Ascending aorta (tissue), 2 donors: ENCODE data around the gene LCN10. TPM values are rescaled to one million over a fixed set of nuclear protein-coding genes. Genes with fewer than 3 reads are reported as not detected.
A peak's percentile ranks its signal among the peaks of the same experiment; 100 is the strongest.
"Not testable (repeated sequence)": the region's sequence is repeated elsewhere in the genome, so short reads cannot be mapped to it uniquely, and the experiment has no call there.

ENCODE experiments used
- DNase-seq, 2 donors: peaks; one replicate each; pipeline ENCODE4 v3.0.0-alpha.2; 2019; ENCODE audit warnings: low spot score in 2 of 2
- H3K27ac ChIP-seq, 2 donors: fragments of 200-600 bp; sonication (generic); one replicate each; pipeline ENCODE4 v1.5.1; 2016 to 2017; ENCODE audit warnings: mild to moderate bottlenecking in 1 of 2
- H3K27me3 ChIP-seq: fragments of 200-600 bp; sonication (generic); one replicate; pipeline ENCODE4 v1.5.1; 2017
- H3K36me3 ChIP-seq, 2 donors: fragments of 200-600 bp; sonication (generic); one replicate each; pipeline ENCODE4 v1.5.1; 2016
- H3K4me1 ChIP-seq, 2 donors: fragments of 200-600 bp; sonication (generic); one replicate each; pipeline ENCODE4 v1.5.1; 2016 to 2017; ENCODE audit warnings: mild to moderate bottlenecking in 1 of 2
- H3K4me3 ChIP-seq, 2 donors: fragments of 200-600 bp; sonication (generic); one replicate each; pipeline ENCODE4 v1.5.1; 2016 to 2017; ENCODE audit warnings: mild to moderate bottlenecking in 1 of 2
- H3K9me3 ChIP-seq, 2 donors: fragments of 200-600 bp; sonication (generic); one replicate each; pipeline ENCODE4 v1.5.1; 2016
- CTCF ChIP-seq, 3 experiments: fragments of 200-600 bp in 2 of 3; fragments of 450-650 bp in 1 of 3; sonication (generic) in 2 of 3; IDR thresholded peaks; one replicate each; pipeline ENCODE4 v1.5.1; 2016 to 2019; ENCODE audit warnings: antibody characterized with exemption in 3 of 3, mild to moderate bottlenecking in 1 of 3, moderate library complexity in 1 of 3
- intact Hi-C: fragments of 100-400 bp; cut with DNase I; formaldehyde crosslinking; loops from one replicate; pipeline ENCODE4 v1.15.1; 2023
- total RNA-seq: library from RNA; depleted of rRNA; stranded (reverse); fragments of >200 nt; gene quantifications from one replicate; pipeline ENCODE4 v1.1.0, GENCODE V29; 2016

LCN10 gene
- 28.5 TPM for total RNA-seq

GRCh38 chr9:136742591-136743391, at the start of gene LCN10:
Gene LCN10, minus strand, starts transcription at chr9:136742940. Its CDS starts 37 bp downstream, at chr9:136742903.
- Histone ChIP-seq H3K27me3 (peaks cover 10% of the 10 kb centered on the region), H3K27ac (no peak within 1 kb of the TSS), H3K4me3 (no peak within 1 kb of the TSS)

DNA sequence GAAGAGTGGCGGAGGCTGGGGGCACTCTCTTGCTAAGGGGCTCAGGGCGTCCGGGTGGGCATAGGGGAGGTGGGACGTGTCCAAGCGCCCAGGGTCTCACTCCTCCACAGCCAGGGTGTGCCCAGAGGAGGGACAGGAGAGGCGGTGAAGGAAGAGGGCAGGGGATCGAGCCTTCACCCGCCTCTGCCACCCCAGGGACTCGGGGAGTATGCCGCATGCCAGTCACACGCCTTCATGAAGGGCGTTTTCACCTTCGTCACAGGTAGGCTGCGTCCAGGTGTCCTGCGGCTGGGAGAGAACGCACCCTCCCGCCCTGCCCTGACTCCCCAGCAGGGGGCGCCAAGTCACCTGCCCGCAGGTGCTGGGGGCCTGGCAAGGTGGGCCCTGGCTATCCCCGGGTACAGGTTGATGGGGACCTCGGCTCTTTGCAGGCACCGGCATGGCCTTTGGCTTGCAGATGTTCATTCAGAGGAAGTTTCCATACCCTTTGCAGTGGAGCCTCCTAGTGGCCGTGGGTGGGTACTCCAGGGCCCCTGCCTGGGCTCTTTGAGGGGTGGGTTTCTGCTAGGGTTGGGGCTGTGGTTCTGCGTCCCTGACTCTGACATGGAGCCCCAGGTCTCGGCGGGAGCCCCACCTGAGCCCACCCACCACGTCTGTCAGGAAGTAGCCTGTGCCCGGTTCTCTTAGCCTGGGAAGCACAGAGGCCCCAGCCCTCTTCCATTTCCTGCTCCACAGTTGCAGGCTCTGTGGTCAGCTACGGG, 49.0 kb upstream of the LCN10 start:
- intact Hi-C loops = loop anchor here (1.0 to 10.0 kb wide), 10 partner anchors 16 to 433 kb away; partner anchors contain the start of genes ABCA2, CYSRT1, MAN1B1 and PAXX
- Histone ChIP-seq H3K9me3 (no peaks in the 10 kb centered on the region), H3K36me3 (no peaks in the 10 kb centered on the region), H3K4me1 (peaks cover 0 to 14% of the 10 kb centered on the region in 2 donors), H3K27ac (peak overlapping the region; percentile 86 to 88), H3K4me3 (peak overlapping the region; percentile 73), H3K27me3 (no peaks in the 10 kb centered on the region)
- TF ChIP-seq CTCF (IDR thresholded peaks at IDR 0.05) = peak; percentile 61 to 87 (median 84)
- peak; percentile 18 to 75 for DNase-seq

More at GRCh38 chr9:136742591-136743391, at the start of gene LCN10:
- no peaks in the 10 kb centered on the region for H3K4me1 ChIP-seq
- no peaks in the 10 kb centered on the region for H3K9me3 ChIP-seq
- no peaks in the 10 kb centered on the region for H3K36me3 ChIP-seq
- intact Hi-C loops = no loop called here
- DNase-seq = no peak
- TF ChIP-seq CTCF (IDR thresholded peaks at IDR 0.05) = no peak

DNA sequence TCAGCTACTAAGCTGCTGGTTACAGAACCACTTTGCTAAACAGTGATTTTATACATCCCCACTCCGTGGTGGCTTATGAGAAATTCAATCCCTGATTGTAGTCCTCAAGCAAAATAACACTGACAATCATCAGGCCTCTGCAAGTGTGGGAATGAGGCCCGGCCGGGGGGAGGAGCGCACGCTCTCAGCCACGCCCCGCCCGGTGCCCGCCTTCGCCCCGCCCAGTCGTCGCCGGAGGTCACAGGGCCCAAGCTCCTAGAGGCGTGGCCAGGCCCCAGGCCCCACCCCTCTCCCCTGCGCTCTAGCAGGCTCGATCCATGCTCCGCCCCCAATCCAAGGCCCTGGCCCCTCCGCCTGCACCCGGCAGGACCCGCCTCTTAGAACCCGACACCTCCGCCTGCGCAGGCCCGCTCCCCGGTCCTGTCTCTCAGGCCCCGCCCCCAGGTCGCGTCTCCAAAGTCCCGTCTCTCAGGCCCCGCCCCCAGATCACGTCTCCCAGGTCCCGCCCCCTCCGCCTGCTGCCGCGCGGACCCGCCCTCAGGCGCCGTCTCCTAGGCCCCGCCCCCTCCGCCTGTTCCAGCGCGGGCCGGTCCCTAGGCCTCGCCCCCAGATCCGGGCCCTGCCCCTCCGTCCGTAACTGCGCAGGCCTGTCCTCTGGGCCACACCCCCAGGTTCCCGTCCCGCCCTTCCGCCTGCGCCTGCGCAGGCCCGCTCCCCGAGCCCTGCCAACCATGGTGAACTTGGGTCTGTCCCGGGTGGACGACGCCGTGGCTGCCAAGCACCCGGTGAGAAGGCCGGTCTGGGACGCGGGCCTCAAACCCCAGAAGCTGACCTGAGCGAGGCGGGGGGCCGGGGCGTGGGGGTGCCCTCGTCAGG, 48.1 kb upstream of the LCN10 start, which contains the start of gene TMEM141:
Gene TMEM141, plus strand, starts transcription at position 705 of the 876 bp plus-strand sequence. Its CDS starts 27 bp downstream, at position 732.
- H3K27me3 ChIP-seq = no peaks in the 10 kb centered on the region
- DNase-seq = peak; percentile 99 to 100
- H3K9me3 ChIP-seq = no peaks in the 10 kb centered on the region
- peak within 1 kb of the TSS; percentile 86 to 88 for H3K27ac ChIP-seq
- H3K4me1 ChIP-seq = peaks cover 0 to 14% of the 10 kb centered on the region in 2 donors
- intact Hi-C loops = loop anchor here (1.0 to 10.0 kb wide), 10 partner anchors 16 to 434 kb away; partner anchors contain the start of genes ABCA2, CYSRT1, MAN1B1 and PAXX
- H3K36me3 ChIP-seq = no peaks in the 10 kb centered on the region
- TF ChIP-seq CTCF (IDR thresholded peaks at IDR 0.05) = no peak
- peak within 1 kb of the TSS; percentile 73 for H3K4me3 ChIP-seq

GRCh38 chr9:136789523-136789937, 46.8 kb upstream of the LCN10 start:
- TF ChIP-seq CTCF (IDR thresholded peaks at IDR 0.05) = no peak
- Histone ChIP-seq H3K27ac (no peak overlapping the region), H3K36me3 (no peaks in the 10 kb centered on the region), H3K9me3 (no peaks in the 10 kb centered on the region), H3K4me3 (no peak overlapping the region), H3K27me3 (no peaks in the 10 kb centered on the region), H3K4me1 (peaks cover 0 to 14% of the 10 kb centered on the region in 2 donors)
- intact Hi-C loops = no loop called here
- no peak for DNase-seq

DNA sequence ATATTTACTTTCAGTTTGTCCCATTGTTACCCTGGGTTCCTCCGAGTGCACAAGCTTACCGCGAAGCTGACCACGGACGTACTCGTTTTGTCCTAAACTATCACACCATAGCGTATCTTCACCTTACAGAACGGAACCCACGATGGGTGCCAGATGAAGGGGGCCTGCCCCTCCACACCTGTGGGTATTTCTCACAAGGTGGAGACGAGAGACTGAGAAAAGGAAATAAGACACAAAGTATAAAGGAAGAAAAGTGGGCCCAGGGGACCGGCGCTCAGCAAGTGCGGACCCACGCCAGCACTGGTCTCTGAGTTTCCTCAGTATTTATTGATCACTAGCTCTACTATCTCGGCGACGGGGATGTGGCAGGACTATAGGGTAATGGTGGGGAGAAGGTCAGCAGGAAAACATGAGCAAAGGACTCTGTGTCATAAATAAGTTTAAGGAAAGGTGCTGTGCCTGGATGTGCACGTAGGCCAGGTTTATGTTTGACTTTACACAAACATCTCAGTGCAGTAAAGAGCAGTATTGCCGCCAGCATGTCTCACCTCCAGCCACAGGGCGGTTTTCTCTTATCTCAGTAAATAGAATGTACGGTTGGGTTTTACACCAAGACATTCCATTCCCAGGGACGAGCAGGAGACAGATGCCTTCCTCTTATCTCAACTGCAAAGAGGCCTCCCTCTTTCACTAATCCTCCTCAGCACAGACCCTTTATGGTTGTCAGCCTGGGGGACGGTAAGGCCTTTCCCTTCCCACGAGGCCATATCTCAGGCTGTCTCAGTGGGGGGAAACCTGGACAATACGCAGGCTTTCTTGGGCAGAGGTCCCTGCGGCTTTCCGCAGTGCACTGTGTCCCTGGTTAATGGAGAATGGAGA, 46.1 kb upstream of the LCN10 start:
- H3K4me3 ChIP-seq, H3K27me3 ChIP-seq, intact Hi-C loops, H3K9me3 ChIP-seq, DNase-seq, H3K27ac ChIP-seq, H3K36me3 ChIP-seq: not testable (repeated sequence)
- H3K4me1 ChIP-seq = peaks cover 0 to 14% of the 10 kb centered on the region in 2 donors
